Left colon (tissue), 2 donors: ENCODE data around the gene NFS1. TPM values are rescaled to one million over a fixed set of nuclear protein-coding genes. Genes with fewer than 3 reads are reported as not detected.
A peak's percentile ranks its signal among the peaks of the same experiment; 100 is the strongest.

Experiments used
- ATAC-seq: fragments of 200-7000 bp; cut with Tn5 transposase; one replicate; pipeline ENCODE4 v1.9.1; 2020; ENCODE audit warnings: mild to moderate bottlenecking, moderate library complexity
- DNase-seq, 2 donors: peaks; one replicate each; pipeline ENCODE4 v3.0.0-alpha.2; 2020
- intact Hi-C, 2 donors: fragments of 100-400 bp; cut with DNase I in 1 of 2; cut with micrococcal nuclease in 1 of 2; formaldehyde crosslinking; loops; one replicate each; pipeline versions ENCODE4 v1.11.2 to v1.14.0; 2022; cut with DNase I, micrococcal nuclease
- total RNA-seq, 2 donors: library from RNA; stranded (reverse); fragmentation: NEBNext Ultra II Directional; extraction: Animal tissue kit (Norgen Biotek cat#: 25700); gene quantifications; one replicate each; pipeline ENCODE4 v1.2.1, GENCODE V29; 2021
- donor health status: DM: no; HTN: no; CAD: no.
- donor health status: DM: yes; HTN: yes; CAD: no.

NFS1 gene
- total RNA-seq, 2 donors from 2014 or later = 31.5 to 39.0 TPM

GRCh38 chr20:35657271-35657670 is 41.9 kb downstream of the NFS1 start:
- ATAC-seq = peak; percentile 12

GRCh38 chr20:35654415-35654814 is 44.7 kb downstream of the NFS1 start:
- no peak for DNase-seq
- intact Hi-C loops = no loop called here
- ATAC-seq = no peak

More at GRCh38 chr20:35657271-35657670, 41.9 kb downstream of the NFS1 start:
- intact Hi-C loops = no loop called here
- DNase-seq = no peak

GRCh38 chr20:35653893-35654292 is 45.3 kb downstream of the NFS1 start:
- intact Hi-C loops = no loop called here
- ATAC-seq (no peak), DNase-seq (no peak)

GRCh38 chr20:35653430-35653734 is 45.8 kb downstream of the NFS1 start:
- no peak for DNase-seq
- ATAC-seq = no peak
- intact Hi-C loops = no loop called here

GRCh38 chr20:35652641-35653429 is 46.3 kb downstream of the NFS1 start:
- DNase-seq = no peak
- no peak for ATAC-seq
- intact Hi-C loops = no loop called here

- ATAC-seq (no peak), DNase-seq (no peak)
- intact Hi-C loops = no loop called here
Measured at GRCh38 chr20:35651958-35652357, 47.2 kb downstream of the NFS1 start.

GRCh38 chr20:35650632-35651031 is 48.5 kb downstream of the NFS1 start:
- intact Hi-C loops = no loop called here
- DNase-seq = no peak
- no peak for ATAC-seq

GRCh38 chr20:35648836-35649235 is 50.3 kb downstream of the NFS1 start:
- DNase-seq (no peak), ATAC-seq (no peak)
- intact Hi-C loops = no loop called here

GRCh38 chr20:35644806-35645205 is 54.3 kb downstream of the NFS1 start:
- ATAC-seq (no peak), DNase-seq (no peak)
- intact Hi-C loops = no loop called here

- no peak for DNase-seq
- intact Hi-C loops = no loop called here
- ATAC-seq = no peak
Measured at GRCh38 chr20:35643045-35643444, 56.1 kb downstream of the NFS1 start.

GRCh38 chr20:35641743-35642142 is 57.4 kb downstream of the NFS1 start:
- intact Hi-C loops = no loop called here
- ATAC-seq (no peak), DNase-seq (no peak)

- intact Hi-C loops = no loop called here
- no peak for ATAC-seq
- no peak for DNase-seq
Measured at GRCh38 chr20:35640724-35641123, 58.4 kb downstream of the NFS1 start.

GRCh38 chr20:35638751-35639150 is 60.4 kb downstream of the NFS1 start:
- DNase-seq (no peak), ATAC-seq (no peak)
- intact Hi-C loops = no loop called here

GRCh38 chr20:35637276-35637675 is 61.9 kb downstream of the NFS1 start:
- intact Hi-C loops = no loop called here
- ATAC-seq (no peak), DNase-seq (no peak)

- no peak for DNase-seq
- no peak for ATAC-seq
- intact Hi-C loops = no loop called here
Measured at GRCh38 chr20:35636095-35636494, 63.1 kb downstream of the NFS1 start.

GRCh38 chr20:35635652-35636051 is 63.5 kb downstream of the NFS1 start:
- DNase-seq (no peak), ATAC-seq (no peak)
- intact Hi-C loops = no loop called here

GRCh38 chr20:35632539-35633115 is 66.5 kb downstream of the NFS1 start:
- no peak for ATAC-seq
- intact Hi-C loops = no loop called here

GRCh38 chr20:35630636-35631035 is 68.5 kb downstream of the NFS1 start:
- no peak for ATAC-seq
- intact Hi-C loops = no loop called here
- DNase-seq = no peak

More at GRCh38 chr20:35632539-35633115, 66.5 kb downstream of the NFS1 start:
- DNase-seq = no peak

GRCh38 chr20:35629427-35630145 is 69.6 kb downstream of the NFS1 start:
- ATAC-seq (no peak), DNase-seq (no peak)
- intact Hi-C loops = no loop called here

- intact Hi-C loops = no loop called here
- DNase-seq (no peak), ATAC-seq (no peak)
Measured at GRCh38 chr20:35627121-35627520, 72.0 kb downstream of the NFS1 start.
